Ovary (tissue), 3 donors: Measurements from ENCODE around the gene ARFRP1.

Experiments used
- EP300 ChIP-seq: sonication (generic); formaldehyde crosslinking; IDR thresholded peaks from one replicate; pipeline ENCODE4 v1.6.1; 2017; ENCODE audit warnings: antibody characterized with exemption
- TF ChIP-seq, protein P1 (sequence below), 3 donors: fragments of 450-650 bp in 2 of 3; fragments of 200-600 bp in 1 of 3; IDR thresholded peaks; one replicate each; pipeline versions ENCODE4 v1.5.1 to v1.8.0; 2016 to 2022; ENCODE audit warnings: antibody characterized with exemption in 3 of 3, mild to moderate bottlenecking in 1 of 3
- donor health status: DM: no; HTN: no; CAD: no.

DNA sequence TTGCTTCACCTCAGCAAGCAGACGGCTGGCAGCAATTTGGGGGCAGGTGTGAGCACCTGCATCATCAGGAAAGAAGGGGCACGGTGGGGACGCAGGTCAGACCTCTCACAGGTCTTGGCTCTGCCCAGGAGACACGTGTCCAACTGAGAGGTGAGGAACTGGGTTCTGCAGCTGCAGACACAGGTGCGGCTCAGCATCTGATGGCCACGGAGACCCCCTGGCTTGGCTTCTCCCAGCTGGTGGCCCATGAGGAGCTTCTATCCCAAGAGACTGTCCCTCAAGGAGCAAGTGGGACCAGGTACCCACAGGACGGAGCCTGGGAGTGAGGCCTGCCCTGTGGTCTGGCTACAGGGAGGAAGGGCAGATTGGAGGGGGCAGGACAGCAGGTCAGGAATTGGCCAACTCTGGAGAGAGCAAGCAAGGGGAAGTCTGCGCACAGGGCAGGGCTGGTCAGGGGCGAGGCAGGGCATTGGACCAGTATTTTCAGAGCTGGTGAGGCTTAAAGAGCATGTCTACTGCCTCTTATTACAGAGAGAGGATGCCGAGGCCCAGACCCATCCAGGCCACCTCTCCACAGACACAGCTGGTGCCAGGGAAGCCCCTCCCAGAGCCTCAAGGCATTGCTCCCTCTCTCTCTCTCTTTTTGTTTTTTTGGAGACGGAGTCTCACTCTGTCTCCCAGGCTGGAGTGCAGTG is 58.7 kb downstream of the ARFRP1 start:
- TF ChIP-seq, protein P1, sequence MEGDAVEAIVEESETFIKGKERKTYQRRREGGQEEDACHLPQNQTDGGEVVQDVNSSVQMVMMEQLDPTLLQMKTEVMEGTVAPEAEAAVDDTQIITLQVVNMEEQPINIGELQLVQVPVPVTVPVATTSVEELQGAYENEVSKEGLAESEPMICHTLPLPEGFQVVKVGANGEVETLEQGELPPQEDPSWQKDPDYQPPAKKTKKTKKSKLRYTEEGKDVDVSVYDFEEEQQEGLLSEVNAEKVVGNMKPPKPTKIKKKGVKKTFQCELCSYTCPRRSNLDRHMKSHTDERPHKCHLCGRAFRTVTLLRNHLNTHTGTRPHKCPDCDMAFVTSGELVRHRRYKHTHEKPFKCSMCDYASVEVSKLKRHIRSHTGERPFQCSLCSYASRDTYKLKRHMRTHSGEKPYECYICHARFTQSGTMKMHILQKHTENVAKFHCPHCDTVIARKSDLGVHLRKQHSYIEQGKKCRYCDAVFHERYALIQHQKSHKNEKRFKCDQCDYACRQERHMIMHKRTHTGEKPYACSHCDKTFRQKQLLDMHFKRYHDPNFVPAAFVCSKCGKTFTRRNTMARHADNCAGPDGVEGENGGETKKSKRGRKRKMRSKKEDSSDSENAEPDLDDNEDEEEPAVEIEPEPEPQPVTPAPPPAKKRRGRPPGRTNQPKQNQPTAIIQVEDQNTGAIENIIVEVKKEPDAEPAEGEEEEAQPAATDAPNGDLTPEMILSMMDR (IDR thresholded peaks at IDR 0.05): no peak
- TF ChIP-seq EP300: no peak
